Thyroid gland (tissue), 4 donors: Measurements from ENCODE around the gene PRSS33.

Source experiments
- CTCF ChIP-seq, 6 experiments: fragments of 200-600 bp in 3 of 6; fragments of 450-650 bp in 3 of 6; sonication (generic) in 3 of 6; IDR thresholded peaks; one replicate each; pipeline ENCODE4 v1.5.1; 2016 to 2019; ENCODE audit warnings: antibody characterized with exemption in 6 of 6, mild to moderate bottlenecking in 2 of 6, inconsistent platforms in 1 of 6, moderate library complexity in 1 of 6
- POLR2A ChIP-seq, 2 donors: fragments of 450-650 bp; IDR thresholded peaks; one replicate each; pipeline ENCODE4 v1.6.1; 2017; ENCODE audit warnings: antibody characterized with exemption in 2 of 2, mild to moderate bottlenecking in 2 of 2, moderate library complexity in 1 of 2

GRCh38 chr16:2766430-2767139 is 20.8 kb downstream of the PRSS33 start:
- TF ChIP-seq CTCF (IDR thresholded peaks at IDR 0.05) (no peak), POLR2A (IDR thresholded peaks at IDR 0.05) (no peak)
